GM18907 (cell line): ENCODE data around the gene KCNQ4.

Experiments
- ATAC-seq: cut with Tn5 transposase; IDR thresholded peaks from one replicate; pipeline ENCODE4 v1.9.1; 2021; ENCODE audit warnings: mild to moderate bottlenecking, moderate library complexity; ENCODE audit not compliant: unreplicated experiment

The KCNQ4 gene

DNA sequence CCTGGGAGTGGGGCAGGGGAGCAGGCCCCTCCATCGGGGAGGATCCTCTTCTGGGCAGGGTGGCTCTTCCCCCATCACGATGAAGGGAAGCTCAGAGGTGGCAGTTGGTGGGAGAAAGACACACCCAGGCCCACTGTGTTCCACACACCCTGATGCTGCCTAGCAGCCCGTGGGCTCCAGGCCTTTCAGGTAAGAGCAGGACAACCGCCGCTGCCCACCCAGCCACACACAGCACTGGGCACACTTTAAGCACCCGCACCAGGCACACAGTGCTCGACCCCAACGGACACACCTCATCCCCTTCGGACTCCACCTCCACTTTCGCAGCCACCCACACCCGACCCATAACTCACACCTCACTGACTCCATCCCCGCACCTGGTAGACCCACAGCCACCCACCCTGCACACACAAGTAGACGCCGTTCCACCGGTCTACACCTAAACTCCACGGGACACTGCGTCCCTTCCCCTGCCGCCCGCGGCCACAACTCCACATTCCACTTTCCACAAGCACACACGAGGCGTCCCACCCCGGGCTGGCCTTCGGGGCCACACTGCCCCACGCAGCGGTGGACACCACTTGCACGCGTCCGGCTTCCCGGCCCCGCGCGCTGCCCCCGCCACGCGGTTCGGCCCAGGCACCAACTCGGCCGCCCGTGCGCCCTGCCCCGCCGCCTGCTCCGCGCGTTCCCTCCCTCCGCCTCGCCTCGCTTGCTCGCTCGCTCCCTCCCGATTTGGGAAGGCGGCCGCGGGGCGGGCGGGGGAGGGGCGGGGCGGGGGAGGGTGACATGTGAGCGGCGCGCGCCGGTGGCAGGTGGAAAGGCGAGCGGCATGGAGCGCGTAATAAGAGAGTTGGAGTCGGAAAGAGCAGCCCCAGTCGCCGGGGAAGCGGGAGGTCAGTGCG is at the start of gene KCNQ4:
Gene KCNQ4 (plus strand): TSS at position 787 of the 905 bp plus-strand sequence. CDS start 307 bp downstream, outside the sequence.
- ATAC-seq: no peak

DNA sequence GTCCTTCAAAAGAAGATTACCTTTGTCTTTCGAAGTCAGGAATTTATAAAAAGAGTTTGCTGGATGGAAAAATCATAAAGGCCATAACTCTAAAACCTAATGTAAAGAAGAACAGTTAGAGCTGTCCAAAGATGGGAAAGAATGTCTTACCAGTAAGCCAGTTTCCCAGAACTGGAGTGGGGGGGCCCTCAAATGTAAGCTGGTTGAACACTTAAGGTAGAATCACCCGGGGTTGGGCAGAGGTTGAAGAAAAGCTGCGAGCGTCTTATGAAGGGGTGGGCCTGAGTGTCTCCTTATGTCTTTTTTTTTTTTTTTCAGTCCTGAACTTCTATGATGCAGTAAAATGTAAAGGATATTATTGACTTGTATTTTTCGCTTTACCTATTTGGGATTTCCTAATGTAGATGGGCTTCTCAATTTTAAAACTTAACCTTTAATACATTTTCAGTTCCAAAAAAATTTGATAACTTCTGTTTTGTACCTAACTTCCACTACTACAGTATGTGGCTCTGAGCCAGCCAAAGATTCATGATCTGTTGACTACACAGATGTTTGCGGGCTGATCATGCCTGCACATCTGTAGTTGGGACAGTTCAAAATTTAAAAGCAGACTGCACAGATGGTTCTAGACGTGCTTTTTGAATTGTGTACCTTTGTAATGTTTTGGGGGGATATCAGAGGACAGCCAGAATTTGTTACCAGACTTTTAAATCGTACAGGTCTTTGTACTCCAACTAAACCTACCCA is 48.5 kb upstream of the KCNQ4 start:
- no peak for ATAC-seq

DNA sequence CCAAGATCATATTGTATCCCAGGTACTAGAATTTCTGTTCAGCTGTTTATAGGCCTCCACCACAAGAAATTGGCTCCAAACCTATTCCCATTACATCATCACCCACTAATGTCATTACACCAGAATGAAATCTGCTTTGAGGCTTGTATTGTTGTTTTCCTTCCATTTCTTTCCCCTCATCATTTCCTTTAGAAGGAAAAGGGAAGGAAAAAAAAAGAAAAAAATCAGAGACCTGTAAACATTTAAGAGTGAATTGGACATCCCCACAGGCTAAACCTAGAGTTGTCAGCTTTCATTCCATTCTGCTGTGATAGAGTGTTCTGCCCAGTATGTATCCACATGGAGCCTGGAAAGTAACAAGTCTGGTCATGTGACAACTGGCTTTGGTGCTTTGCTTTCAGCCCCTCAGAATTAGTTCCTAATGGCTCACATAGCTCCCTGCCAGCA is 47.5 kb upstream of the KCNQ4 start:
- ATAC-seq: no peak

DNA sequence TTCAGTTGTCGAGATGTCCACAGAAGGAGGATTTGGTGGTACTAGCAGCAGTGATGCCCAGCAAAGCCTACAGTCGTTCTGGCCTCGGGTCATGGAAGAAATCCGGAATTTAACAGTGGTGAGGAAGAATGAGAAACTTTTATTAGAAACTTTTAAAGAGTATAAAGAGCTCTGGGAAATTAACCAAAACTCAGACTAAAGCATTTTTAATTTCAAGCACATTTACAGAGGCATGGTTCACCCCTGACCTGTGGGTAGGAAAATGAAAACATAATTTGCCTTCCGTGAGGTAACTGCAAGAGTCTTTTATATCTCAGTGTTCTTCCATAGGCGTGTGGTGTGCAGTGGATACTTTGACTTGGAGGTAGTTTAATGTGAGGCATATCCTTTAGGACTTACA is 44.8 kb upstream of the KCNQ4 start:
- no peak for ATAC-seq

DNA sequence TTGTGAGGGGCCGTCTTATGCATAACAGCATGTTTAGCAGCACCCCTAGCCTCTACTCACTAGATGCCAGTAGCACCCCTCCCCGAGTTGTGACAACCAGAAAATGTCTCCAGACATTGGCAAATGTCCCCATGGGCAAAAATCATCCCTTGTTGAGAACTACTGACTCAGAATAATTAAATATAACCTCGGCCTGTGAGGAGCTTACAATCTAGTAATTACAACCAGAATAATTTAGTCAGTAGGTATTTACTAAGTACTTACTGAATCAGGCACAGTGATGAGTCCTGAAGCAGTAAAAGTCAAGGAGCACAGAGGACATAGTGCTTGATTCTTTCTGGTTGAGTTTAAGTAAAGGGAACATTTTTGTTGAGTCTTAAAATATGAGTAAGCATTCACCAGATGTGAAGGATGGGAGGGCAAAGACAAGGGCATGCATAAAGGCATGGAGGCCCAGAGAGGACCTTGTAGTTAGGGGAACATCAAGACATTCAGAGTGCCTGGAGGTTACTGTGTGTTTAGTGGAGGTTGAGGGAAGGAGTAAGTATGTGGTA is 44.1 kb upstream of the KCNQ4 start:
- ATAC-seq: no peak

DNA sequence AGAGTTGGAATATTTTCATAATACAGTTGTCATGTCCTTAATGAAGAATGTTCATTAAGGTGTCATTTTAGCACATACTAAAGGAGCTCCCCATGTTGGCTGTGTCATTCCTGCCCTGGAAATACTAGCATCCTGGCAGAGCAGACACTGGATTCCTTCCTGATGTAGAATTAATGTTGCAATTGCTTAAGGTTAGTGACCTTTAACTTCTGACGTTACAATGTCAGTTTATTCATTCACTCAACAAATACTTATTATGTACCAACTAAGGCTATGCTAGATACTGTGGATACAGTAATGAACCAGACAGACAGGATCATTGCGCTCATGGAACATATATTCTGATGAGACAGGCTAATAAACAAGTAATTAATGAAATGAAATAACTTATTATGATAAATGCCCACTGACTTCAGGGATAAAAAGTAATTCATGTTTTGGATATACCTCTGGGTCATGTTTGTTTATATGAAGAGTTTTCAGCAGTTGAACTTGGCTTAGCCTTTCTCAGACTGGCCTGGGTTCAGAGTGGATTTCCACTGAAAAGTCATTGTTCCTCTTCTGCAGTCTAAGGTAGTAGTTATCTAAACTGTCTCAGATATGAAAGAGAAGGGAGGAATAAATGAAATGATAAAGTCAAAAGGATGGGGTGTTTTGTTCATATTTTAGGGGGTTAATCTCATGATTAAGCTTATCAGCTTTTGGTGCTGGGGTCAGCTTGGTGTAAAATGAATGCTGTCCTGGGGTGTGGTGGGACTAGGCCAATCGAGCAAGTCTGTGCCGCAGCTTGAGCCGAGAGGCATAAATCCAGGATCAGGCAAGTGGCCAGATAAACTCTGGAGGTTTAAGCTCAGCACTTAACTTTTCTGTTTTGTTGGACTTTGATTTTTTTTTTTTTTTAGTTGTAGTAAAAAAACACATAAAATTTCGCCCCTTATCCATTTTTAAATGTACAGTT is 43.3 kb upstream of the KCNQ4 start:
- ATAC-seq: no peak

DNA sequence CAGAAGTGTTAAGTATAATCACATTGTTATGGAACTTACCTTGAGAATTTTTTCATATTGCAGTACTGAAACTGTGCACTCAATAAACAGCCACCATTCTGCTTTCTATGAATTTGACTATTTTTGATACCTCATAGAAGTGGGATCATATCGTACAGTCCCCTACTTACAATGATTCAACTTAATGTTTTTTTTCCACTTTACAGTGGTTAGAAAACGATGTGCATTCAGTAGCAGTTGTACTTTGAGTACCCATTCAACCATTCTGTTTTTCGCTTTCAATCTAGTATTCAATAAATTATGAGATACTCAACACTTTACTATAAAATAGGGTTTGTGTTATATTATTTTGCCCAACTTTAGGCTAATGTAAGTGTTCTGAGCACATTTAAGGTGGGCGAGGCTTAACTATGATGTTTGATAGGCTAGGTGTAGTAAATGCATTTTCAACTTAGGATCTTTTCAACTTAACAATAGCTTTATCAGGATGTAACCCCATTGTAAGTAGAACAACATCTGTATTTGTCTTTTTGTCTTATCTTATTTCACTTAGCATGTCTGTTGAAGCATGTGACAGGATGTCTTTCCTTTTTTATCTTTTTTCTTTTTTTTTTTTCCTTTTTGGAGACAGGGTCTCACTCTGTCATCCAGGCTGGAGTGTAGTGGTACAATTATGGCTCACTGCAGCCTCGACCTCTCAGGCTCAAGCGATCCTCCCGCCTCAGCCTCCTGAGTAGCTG is 42.4 kb upstream of the KCNQ4 start:
- ATAC-seq: no peak

DNA sequence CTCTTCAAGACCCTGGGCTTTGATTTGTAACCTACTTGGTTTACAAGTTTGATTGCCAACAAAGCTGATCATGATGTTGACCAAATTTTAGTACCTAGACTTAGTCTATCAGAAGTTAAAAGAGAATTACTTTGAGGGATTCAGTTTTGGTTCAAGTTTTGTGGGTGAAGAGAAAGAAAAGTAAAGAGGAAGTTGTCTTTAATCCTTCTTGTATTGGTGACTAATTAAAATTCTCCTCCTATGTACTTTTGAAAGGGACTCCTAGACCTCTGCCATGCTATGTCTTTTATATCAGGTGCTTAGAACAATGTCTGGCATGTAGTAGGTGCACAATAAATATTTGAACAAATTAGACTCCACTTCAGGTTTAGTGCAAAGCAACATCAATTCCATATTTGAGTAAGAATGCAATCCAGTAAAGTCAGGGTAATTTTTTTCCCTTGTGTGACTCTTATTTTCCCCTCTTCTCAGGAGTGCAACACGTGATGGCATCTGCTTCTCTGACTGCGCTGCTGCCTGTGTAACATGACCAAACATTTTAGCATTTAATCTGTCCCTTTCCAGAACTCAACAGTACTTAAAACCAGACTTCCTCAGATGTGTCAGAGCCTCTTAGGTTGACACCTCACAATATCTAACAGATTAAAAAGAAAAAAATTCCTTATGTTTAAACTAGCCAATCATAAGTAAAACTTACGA is 41.1 kb upstream of the KCNQ4 start:
- ATAC-seq: no peak

DNA sequence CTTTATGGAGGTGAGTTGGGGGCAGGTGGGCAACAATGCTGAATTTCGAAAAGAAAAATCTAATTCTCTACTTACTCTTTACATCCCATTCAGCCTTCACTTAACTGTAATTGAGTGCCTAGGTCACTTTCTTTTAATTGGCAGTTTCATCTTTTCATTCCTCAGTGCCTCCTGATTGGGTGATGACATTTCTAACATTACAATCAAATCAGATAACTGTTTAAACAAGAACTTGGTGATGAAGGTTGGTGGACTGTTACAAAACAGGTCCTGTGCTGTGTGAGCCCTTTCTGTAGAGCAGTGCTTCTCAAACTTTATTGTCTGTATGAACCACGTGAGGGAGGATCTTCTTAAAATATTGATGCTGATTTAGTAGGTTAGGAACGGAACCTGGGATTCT is 40.1 kb upstream of the KCNQ4 start:
- ATAC-seq: no peak

DNA sequence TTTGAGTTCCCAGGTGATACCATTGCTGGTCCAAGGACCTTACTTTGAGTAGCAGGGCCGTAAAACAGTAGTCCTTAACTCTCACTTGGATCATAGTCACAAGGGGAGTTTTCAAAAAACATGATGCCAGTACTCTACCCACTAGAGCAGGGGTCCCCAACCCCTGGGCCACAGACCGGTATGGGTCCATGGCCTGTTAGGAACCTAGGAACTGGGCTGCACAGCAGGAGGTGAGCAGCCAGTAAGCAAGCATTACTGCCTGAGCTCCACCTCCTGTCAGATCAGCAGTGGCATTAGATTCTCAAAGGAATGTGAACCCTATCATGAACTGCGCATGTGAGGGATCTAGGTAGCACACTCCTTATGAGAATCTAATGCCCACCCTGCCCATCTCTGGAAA is 39.7 kb upstream of the KCNQ4 start:
- no peak for ATAC-seq

DNA sequence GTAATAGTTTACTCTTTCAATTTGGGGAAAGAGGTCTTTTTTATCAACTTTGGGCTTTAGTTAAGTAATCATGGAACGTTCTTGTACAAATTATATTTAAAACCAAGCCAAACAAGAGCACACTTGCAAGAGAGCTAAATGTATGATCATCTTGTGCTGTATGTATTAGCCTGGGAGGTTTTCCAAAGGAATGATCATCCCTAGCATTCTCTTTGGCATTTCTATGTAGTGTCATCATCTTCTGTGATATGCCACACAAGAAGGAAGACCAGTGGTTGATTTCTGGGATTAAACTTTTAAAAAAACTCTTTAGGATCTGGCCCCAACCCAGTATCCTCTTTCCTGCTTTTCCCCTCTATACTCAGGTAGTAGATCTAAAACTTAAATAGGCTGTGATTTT is 38.4 kb upstream of the KCNQ4 start:
- ATAC-seq: no peak

DNA sequence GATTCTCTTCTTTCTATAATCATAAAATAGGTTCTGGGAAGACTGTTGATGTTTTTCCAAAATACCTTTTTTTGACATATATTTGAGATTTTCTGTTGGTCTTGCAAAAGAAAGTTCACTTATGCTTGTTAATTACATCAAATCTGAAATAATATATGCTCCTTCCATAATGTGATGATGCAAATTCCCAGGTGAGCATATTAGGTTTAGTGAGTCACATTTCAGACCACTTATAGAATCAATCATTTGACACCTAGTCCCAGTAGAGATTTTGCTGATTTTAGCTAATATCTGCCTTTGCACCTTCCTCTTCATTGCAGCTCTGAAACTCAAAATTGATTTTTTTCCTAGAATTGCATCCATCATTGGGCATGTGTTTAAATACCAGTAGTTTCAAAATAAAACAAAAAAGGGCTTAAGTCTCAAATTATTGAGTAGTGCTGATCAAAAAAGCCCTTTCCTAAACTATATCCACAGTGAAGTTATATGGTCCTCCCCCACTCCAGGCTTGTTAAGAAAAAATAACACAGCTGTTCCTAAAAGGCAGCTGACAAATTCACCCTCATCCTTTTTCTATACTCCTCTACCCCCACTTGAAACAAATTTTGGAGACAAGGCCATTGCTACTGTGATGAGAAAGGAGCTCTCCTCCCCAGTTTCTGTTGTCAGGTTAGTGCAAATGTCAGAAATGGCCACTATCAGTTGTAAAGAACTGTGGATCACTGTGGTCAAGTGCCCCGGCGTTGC is 37.1 kb upstream of the KCNQ4 start:
- no peak for ATAC-seq

DNA sequence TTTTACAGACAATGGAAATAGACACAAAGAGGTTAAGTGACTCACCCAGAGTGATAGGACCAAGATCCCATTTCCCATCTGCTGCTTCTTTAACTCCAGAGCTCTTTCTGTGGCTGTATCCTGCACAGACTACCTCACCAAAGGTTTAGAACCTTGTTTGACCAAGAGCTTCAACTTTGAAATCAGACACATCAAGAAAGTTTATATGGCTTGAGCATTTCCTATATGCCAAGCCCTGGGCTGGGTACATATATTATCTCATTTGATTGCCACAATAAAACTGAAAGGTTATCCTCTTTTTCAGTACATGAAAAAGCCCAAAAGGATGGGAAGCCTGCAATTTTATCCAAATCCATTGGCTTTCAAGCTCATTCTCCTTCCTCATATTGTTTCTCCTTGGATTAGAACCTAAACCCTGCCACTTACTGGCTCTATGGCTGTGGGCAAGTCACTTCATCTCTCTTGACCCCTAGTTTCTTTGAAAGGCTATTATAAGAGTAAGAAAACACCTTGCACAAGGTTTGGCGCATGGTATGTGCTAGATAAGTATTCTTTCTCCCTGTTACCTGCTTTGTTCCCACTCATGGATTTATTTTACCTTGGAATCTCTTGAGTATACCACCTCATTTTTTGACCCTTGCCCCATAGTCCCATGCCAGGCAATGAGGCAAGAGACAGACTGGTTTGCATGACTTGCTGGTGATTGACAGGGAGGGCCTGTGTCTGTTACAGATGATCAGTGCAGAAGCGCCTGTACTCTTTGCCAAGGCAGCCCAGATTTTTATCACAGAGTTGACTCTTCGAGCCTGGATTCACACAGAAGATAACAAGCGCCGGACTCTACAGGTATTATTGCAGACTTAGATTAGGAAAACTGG is 34.5 kb upstream of the KCNQ4 start:
- ATAC-seq: no peak

DNA sequence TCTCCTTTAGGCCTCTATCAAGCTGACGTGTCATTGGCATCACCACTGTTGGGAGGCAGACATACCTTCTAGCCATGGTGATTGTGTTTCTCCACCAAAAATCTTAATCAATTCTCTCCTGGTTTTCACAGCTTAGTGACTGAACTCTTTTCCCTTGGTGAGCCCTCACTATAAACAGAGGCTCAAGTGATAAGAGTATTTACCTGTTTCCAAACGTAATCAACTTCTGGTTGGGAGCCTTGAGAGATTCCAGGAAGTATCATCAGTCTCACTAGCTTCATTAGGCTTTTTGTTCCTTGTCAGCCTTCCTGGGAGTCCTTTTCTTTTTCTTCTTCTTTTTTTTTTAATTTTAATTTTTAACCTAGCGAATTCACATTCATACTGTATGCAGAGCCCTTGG is 33.8 kb upstream of the KCNQ4 start:
- no peak for ATAC-seq

DNA sequence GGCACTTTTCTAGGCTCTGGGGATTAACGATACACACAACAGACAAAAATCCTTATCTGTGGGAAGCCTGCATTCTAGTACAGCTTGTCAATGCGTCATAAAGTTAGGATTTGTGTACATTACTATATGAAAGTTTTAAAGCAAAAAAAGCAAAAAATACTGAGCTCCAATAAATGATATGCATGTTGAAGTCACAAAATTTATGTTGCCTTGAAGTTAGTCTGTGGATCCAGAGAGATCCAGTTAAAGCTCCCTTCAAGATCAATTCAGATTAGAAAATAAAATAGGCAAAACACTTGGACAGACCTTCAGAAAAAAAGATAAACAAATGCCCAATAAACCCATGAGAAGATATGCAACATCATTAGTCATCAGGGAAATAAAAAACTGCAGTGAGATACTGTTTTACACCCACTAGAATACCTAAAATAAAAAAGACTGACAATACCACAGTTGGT is 33.1 kb upstream of the KCNQ4 start:
- no peak for ATAC-seq

DNA sequence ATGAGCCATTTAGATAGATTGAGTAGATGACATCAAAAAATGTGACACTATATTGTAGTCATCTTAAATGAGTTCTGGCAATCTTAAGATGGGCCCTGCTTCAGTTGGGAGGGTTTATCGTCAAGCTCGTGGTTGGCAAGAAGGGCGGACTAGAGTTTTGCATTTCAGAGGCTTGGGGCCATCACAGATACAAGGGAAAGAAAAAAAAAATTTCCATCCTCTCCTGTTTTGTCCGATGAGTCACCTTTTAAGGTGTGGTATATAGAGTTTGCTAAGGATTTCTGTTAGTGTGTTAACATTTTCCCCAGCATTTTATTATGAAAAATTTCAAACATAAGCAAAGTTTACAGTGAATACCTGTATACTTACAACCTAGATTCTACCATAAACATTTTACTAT is 31.8 kb upstream of the KCNQ4 start:
- ATAC-seq: no peak

DNA sequence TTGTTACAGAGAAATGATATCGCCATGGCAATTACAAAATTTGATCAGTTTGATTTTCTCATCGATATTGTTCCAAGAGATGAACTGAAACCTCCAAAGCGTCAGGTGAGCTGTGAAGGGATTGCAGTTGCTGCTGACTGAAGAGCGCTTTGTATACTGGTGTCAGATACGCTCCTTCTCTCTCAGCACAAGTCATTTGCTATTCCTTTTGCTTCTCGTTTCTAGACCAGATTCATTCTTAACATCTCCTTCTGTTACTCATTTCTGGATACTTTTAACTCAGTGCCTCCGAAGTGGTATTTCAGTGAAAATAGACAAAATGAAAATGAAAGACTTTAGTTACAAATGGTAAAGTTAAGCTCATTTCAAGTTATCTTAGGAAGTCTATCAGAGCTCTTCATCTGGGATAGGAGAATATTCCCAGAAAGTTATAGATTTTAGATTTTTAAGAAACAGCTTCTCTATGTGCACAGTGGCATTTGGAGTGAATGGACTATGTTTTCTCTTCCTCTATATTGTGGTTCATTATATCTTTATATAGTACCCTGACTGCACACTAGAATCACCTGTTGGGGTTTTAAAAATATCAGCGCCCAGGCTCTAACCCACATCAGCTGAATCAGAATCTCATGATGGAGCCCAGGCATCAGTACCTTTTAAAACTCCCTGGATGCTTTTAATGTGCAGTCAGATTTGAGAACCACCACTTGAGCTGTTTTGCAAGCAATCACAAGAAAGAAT is 30.3 kb upstream of the KCNQ4 start:
- ATAC-seq: no peak
